ENCODE data around the gene DTX1.

- no peak for TF ChIP-seq POLR2A (IDR thresholded peaks at IDR 0.05; ENCODE audit: low read depth, low read length)
- TF ChIP-seq CTCF (IDR thresholded peaks at IDR 0.05; ENCODE audit: extremely low read depth in 1 of 2, insufficient read depth in 1 of 2, low read depth in 1 of 2, low read length in 2 of 2) = no peak
- no peak for TF ChIP-seq POLR2AphosphoS5 (IDR thresholded peaks at IDR 0.05; ENCODE audit: insufficient read depth, low read depth, low read length)
- no peak for TF ChIP-seq EZH2 (IDR thresholded peaks at IDR 0.05; ENCODE audit: borderline replicate concordance, low read depth, low read length, severe bottlenecking)
- TF ChIP-seq MYC (IDR thresholded peaks at IDR 0.05; ENCODE audit: low read depth, low read length) = no peak
- TF ChIP-seq MAX (IDR thresholded peaks at IDR 0.05; ENCODE audit: insufficient read depth, insufficient read length) = no peak
- TF ChIP-seq JUN (IDR thresholded peaks at IDR 0.05; ENCODE audit: borderline replicate concordance, insufficient read depth, insufficient read length, low read depth) = no peak
Measured at GRCh38 chr12:113073586-113073985, 17.1 kb downstream of the DTX1 start.
